KMS-11 (cell line): Measurements from ENCODE around the gene HEATR9.

ENCODE experiments used
- H2AFZ ChIP-seq: fragments of 200-600 bp; sonication (generic); 2 replicates; pipeline ENCODE4 v1.6.1; 2016; ENCODE audit warnings: antibody characterized with exemption, mixed run types, low read depth
- H3K27ac ChIP-seq: fragments of 200-600 bp; sonication (generic); 2 replicates; pipeline ENCODE4 v1.6.1; 2016; ENCODE audit warnings: mild to moderate bottlenecking, mixed run types
- H3K27me3 ChIP-seq: fragments of 200-600 bp; sonication (generic); 2 replicates; pipeline ENCODE4 v1.6.1; 2017; ENCODE audit warnings: mild to moderate bottlenecking, low read depth, mixed run types, moderate library complexity; ENCODE audit not compliant: insufficient read depth
- H3K36me3 ChIP-seq: fragments of 200-600 bp; sonication (generic); 2 replicates; pipeline ENCODE4 v1.6.1; 2017; ENCODE audit warnings: mild to moderate bottlenecking, mixed run types; ENCODE audit not compliant: insufficient read depth
- H3K4me1 ChIP-seq: fragments of 200-600 bp; sonication (generic); 2 replicates; pipeline ENCODE4 v1.6.1; 2016; ENCODE audit warnings: mild to moderate bottlenecking, low read depth, mixed run types; ENCODE audit not compliant: poor library complexity, severe bottlenecking
- H3K4me2 ChIP-seq: fragments of 200-600 bp; sonication (generic); 2 replicates; pipeline ENCODE4 v1.7.0; 2016; ENCODE audit warnings: mild to moderate bottlenecking, mixed run types
- H3K4me3 ChIP-seq: fragments of 200-600 bp; sonication (generic); IDR thresholded peaks from 2 replicates; pipeline ENCODE4 v1.6.1; 2017; ENCODE audit warnings: low read depth, low read length, mixed read lengths; ENCODE audit not compliant: insufficient read depth
- H3K79me2 ChIP-seq: fragments of 200-600 bp; sonication (generic); 2 replicates; pipeline ENCODE4 v1.6.1; 2016; ENCODE audit warnings: low read depth, mixed run types; ENCODE audit not compliant: insufficient read depth
- H3K9ac ChIP-seq: fragments of 200-600 bp; sonication (generic); 2 replicates; pipeline ENCODE4 v1.6.1; 2016; ENCODE audit warnings: mild to moderate bottlenecking, mixed run types
- H4K20me1 ChIP-seq: fragments of 200-600 bp; sonication (generic); 2 replicates; pipeline ENCODE4 v1.6.1; 2016; ENCODE audit warnings: mild to moderate bottlenecking, mixed run types; ENCODE audit not compliant: insufficient read depth
- CTCF ChIP-seq: fragments of 200-600 bp; sonication (generic); conservative IDR thresholded peaks from 2 replicates; pipeline ENCODE4 v1.6.1; 2017; ENCODE audit warnings: low read depth, mild to moderate bottlenecking, antibody characterized with exemption, low read length, moderate library complexity, mixed read lengths

Gene HEATR9

GRCh38 chr17:35868737-35869136 lies at the start of gene HEATR9:
Gene HEATR9 (minus strand): TSS chr17:35868891. CDS start chr17:35868742, 149 bp downstream.
- H3K4me2 ChIP-seq: no peak within 1 kb of the TSS
- H2AFZ ChIP-seq: no peak within 1 kb of the TSS
- H3K27me3 ChIP-seq: no peaks in the 10 kb centered on the region
- no peaks in the 10 kb centered on the region for H3K79me2 ChIP-seq
- H3K36me3 ChIP-seq: no peaks in the 10 kb centered on the region
- no peak within 1 kb of the TSS for H3K9ac ChIP-seq
- TF ChIP-seq CTCF: no peak
- H3K27ac ChIP-seq: no peak within 1 kb of the TSS
- no peak within 1 kb of the TSS for H3K4me3 ChIP-seq
- H3K4me1 ChIP-seq: peaks cover 8% of the 10 kb centered on the region
- H4K20me1 ChIP-seq: no peaks in the 10 kb centered on the region

GRCh38 chr17:35917519-35918213 lies 49.0 kb upstream of the HEATR9 start:
- H3K4me2 ChIP-seq: no peak overlapping the region
- TF ChIP-seq CTCF: no peak

GRCh38 chr17:35915153-35915964 lies 46.7 kb upstream of the HEATR9 start:
- Histone ChIP-seq H3K4me2 (no peak overlapping the region), H3K36me3 (no peaks in the 10 kb centered on the region), H2AFZ (no peak overlapping the region), H3K4me3 (no peak overlapping the region), H3K27ac (no peak overlapping the region), H3K27me3 (no peaks in the 10 kb centered on the region), H3K79me2 (no peaks in the 10 kb centered on the region), H4K20me1 (no peaks in the 10 kb centered on the region), H3K9ac (no peak overlapping the region), H3K4me1 (no peaks in the 10 kb centered on the region)
- TF ChIP-seq CTCF: no peak

More at GRCh38 chr17:35917519-35918213, 49.0 kb upstream of the HEATR9 start:
- no peak overlapping the region for H3K9ac ChIP-seq
- no peaks in the 10 kb centered on the region for H3K4me1 ChIP-seq
- no peak overlapping the region for H3K27ac ChIP-seq
- no peak overlapping the region for H2AFZ ChIP-seq
- no peaks in the 10 kb centered on the region for H4K20me1 ChIP-seq
- no peak overlapping the region for H3K4me3 ChIP-seq
- H3K79me2 ChIP-seq: no peaks in the 10 kb centered on the region
- no peaks in the 10 kb centered on the region for H3K36me3 ChIP-seq
- H3K27me3 ChIP-seq: no peaks in the 10 kb centered on the region

GRCh38 chr17:35914354-35914753 lies 45.7 kb upstream of the HEATR9 start:
- Histone ChIP-seq H3K36me3 (no peaks in the 10 kb centered on the region), H4K20me1 (no peaks in the 10 kb centered on the region), H2AFZ (no peak overlapping the region), H3K4me3 (no peak overlapping the region), H3K9ac (no peak overlapping the region), H3K79me2 (no peaks in the 10 kb centered on the region), H3K27ac (no peak overlapping the region), H3K27me3 (no peaks in the 10 kb centered on the region), H3K4me1 (no peaks in the 10 kb centered on the region), H3K4me2 (no peak overlapping the region)
- no peak for TF ChIP-seq CTCF
